Effector memory CD4-positive, alpha-beta T cell (primary cell): ENCODE measurements around the gene CEP89.

Source experiments
- DNase-seq, 3 donors: peaks; one replicate each; pipeline ENCODE4 v3.0.0-alpha.2; 2020
- H3K27ac ChIP-seq: 2 replicates; pipeline ENCODE4 v1.7.0; 2013; ENCODE audit warnings: mild to moderate bottlenecking, low read length, moderate library complexity; ENCODE audit not compliant: insufficient read depth, poor library complexity, severe bottlenecking
- H3K27me3 ChIP-seq: replicated peaks from 2 replicates; pipeline ENCODE4 v1.7.0; 2013; ENCODE audit warnings: mild to moderate bottlenecking, low read length; ENCODE audit not compliant: insufficient read depth, control insufficient read depth, poor library complexity, severe bottlenecking
- H3K36me3 ChIP-seq: 2 replicates; pipeline ENCODE4 v1.7.0; 2013; ENCODE audit warnings: mild to moderate bottlenecking, low read length, moderate library complexity; ENCODE audit not compliant: control insufficient read depth, insufficient read depth
- H3K4me1 ChIP-seq: 2 replicates; pipeline ENCODE4 v1.7.0; 2013; ENCODE audit warnings: low read length, mild to moderate bottlenecking; ENCODE audit not compliant: control insufficient read depth, insufficient read depth, poor library complexity, severe bottlenecking
- H3K4me3 ChIP-seq: 2 replicates; pipeline ENCODE4 v1.7.0; 2013; ENCODE audit warnings: low read length, low read depth, mild to moderate bottlenecking; ENCODE audit not compliant: insufficient read depth, poor library complexity, severe bottlenecking
- H3K9me3 ChIP-seq: 2 replicates; pipeline ENCODE4 v1.7.0; 2013; ENCODE audit warnings: mild to moderate bottlenecking, low read length, moderate library complexity; ENCODE audit not compliant: control insufficient read depth

Gene CEP89

GRCh38 chr19:32921624-32922023, 50.1 kb downstream of the CEP89 start:
- no peaks in the 10 kb centered on the region for H3K4me1 ChIP-seq
- DNase-seq: no peak
- H3K9me3 ChIP-seq: no peaks in the 10 kb centered on the region
- peaks cover 3% of the 10 kb centered on the region for H3K36me3 ChIP-seq
- H3K27ac ChIP-seq: no peak overlapping the region
- no peaks in the 10 kb centered on the region for H3K27me3 ChIP-seq
- no peak overlapping the region for H3K4me3 ChIP-seq

- H3K27ac ChIP-seq: no peak overlapping the region
- H3K4me3 ChIP-seq: no peak overlapping the region
- DNase-seq: no peak
- H3K4me1 ChIP-seq: no peaks in the 10 kb centered on the region
- no peaks in the 10 kb centered on the region for H3K9me3 ChIP-seq
- no peaks in the 10 kb centered on the region for H3K27me3 ChIP-seq
- H3K36me3 ChIP-seq: peaks cover 7% of the 10 kb centered on the region
Measured at GRCh38 chr19:32919365-32919764, 52.4 kb downstream of the CEP89 start.

GRCh38 chr19:32917616-32917996, 54.2 kb downstream of the CEP89 start:
- H3K27ac ChIP-seq: no peak overlapping the region
- H3K27me3 ChIP-seq: no peaks in the 10 kb centered on the region
- peaks cover 5% of the 10 kb centered on the region for H3K36me3 ChIP-seq
- H3K4me1 ChIP-seq: no peaks in the 10 kb centered on the region
- H3K9me3 ChIP-seq: no peaks in the 10 kb centered on the region
- DNase-seq: no peak
- H3K4me3 ChIP-seq: no peak overlapping the region

- no peak for DNase-seq
- no peaks in the 10 kb centered on the region for H3K27me3 ChIP-seq
- no peak overlapping the region for H3K27ac ChIP-seq
- H3K36me3 ChIP-seq: peaks cover 4% of the 10 kb centered on the region
- no peaks in the 10 kb centered on the region for H3K9me3 ChIP-seq
- H3K4me1 ChIP-seq: no peaks in the 10 kb centered on the region
- H3K4me3 ChIP-seq: no peak overlapping the region
Measured at GRCh38 chr19:32916969-32917615, 54.7 kb downstream of the CEP89 start.

GRCh38 chr19:32914879-32915660, 56.7 kb downstream of the CEP89 start:
- H3K27ac ChIP-seq: no peak overlapping the region
- H3K9me3 ChIP-seq: no peaks in the 10 kb centered on the region
- H3K36me3 ChIP-seq: peaks cover 4% of the 10 kb centered on the region
- H3K4me3 ChIP-seq: no peak overlapping the region
- DNase-seq: no peak
- no peaks in the 10 kb centered on the region for H3K27me3 ChIP-seq
- no peaks in the 10 kb centered on the region for H3K4me1 ChIP-seq

GRCh38 chr19:32911467-32911866, 60.3 kb downstream of the CEP89 start:
- Histone ChIP-seq H3K9me3 (no peaks in the 10 kb centered on the region), H3K36me3 (peaks cover 12% of the 10 kb centered on the region), H3K4me1 (no peaks in the 10 kb centered on the region), H3K27me3 (no peaks in the 10 kb centered on the region), H3K27ac (no peak overlapping the region), H3K4me3 (no peak overlapping the region)
- DNase-seq: no peak

- no peak for DNase-seq
- Histone ChIP-seq H3K27me3 (no peaks in the 10 kb centered on the region), H3K27ac (no peak overlapping the region), H3K4me1 (no peaks in the 10 kb centered on the region), H3K9me3 (no peaks in the 10 kb centered on the region), H3K36me3 (peaks cover 12% of the 10 kb centered on the region), H3K4me3 (no peak overlapping the region)
Measured at GRCh38 chr19:32910874-32911273, 60.9 kb downstream of the CEP89 start.

GRCh38 chr19:32910094-32910493, 61.7 kb downstream of the CEP89 start:
- DNase-seq: no peak
- peaks cover 12% of the 10 kb centered on the region for H3K36me3 ChIP-seq
- no peak overlapping the region for H3K4me3 ChIP-seq

GRCh38 chr19:32909257-32909656, 62.5 kb downstream of the CEP89 start:
- H3K36me3 ChIP-seq: peaks cover 8% of the 10 kb centered on the region

More at GRCh38 chr19:32910094-32910493, 61.7 kb downstream of the CEP89 start:
- no peaks in the 10 kb centered on the region for H3K27me3 ChIP-seq
- no peaks in the 10 kb centered on the region for H3K9me3 ChIP-seq
- no peaks in the 10 kb centered on the region for H3K4me1 ChIP-seq
- H3K27ac ChIP-seq: no peak overlapping the region

GRCh38 chr19:32908641-32909190, 63.0 kb downstream of the CEP89 start:
- H3K27ac ChIP-seq: no peak overlapping the region
- no peak overlapping the region for H3K4me3 ChIP-seq

More at GRCh38 chr19:32909257-32909656, 62.5 kb downstream of the CEP89 start:
- Histone ChIP-seq H3K4me1 (no peaks in the 10 kb centered on the region), H3K4me3 (no peak overlapping the region), H3K27ac (no peak overlapping the region), H3K9me3 (no peaks in the 10 kb centered on the region), H3K27me3 (no peaks in the 10 kb centered on the region)
- no peak for DNase-seq

More at GRCh38 chr19:32908641-32909190, 63.0 kb downstream of the CEP89 start:
- no peaks in the 10 kb centered on the region for H3K27me3 ChIP-seq
- no peak for DNase-seq
- peaks cover 8% of the 10 kb centered on the region for H3K36me3 ChIP-seq
- no peaks in the 10 kb centered on the region for H3K4me1 ChIP-seq
- no peaks in the 10 kb centered on the region for H3K9me3 ChIP-seq
